Putamen (tissue), 1 donor: Measurements from ENCODE around the gene ZNF593.

Experiments
- DNase-seq: peaks from one replicate; pipeline ENCODE4 v3.0.0-alpha.2; 2016; ENCODE audit warnings: low spot score

Gene ZNF593

GRCh38 chr1:26210147-26210870 lies 40.6 kb downstream of the ZNF593 start:
- DNase-seq = no peak

DNA sequence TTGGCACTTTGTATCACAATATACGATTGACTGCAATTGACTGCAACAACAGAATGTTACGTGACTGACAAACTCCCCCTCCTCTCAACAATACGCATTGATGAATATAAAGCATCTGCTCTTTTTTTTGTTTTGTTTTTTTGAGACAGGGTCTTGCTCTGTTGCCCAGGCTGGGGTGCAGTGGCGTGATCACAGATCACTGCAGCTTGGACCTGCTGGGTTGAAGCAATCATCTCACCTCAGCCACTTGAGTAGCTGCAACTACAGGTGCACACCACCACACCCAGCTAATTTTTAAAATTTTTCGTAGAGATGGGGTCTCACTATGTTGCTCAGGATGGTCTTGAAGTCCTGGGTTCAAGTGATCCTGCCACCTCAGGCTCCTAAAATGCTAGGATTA lies 43.0 kb downstream of the ZNF593 start:
- no peak for DNase-seq

GRCh38 chr1:26213335-26213905 lies 43.7 kb downstream of the ZNF593 start:
- no peak for DNase-seq

- DNase-seq = no peak
Measured at GRCh38 chr1:26215246-26215645, 45.5 kb downstream of the ZNF593 start.

DNA sequence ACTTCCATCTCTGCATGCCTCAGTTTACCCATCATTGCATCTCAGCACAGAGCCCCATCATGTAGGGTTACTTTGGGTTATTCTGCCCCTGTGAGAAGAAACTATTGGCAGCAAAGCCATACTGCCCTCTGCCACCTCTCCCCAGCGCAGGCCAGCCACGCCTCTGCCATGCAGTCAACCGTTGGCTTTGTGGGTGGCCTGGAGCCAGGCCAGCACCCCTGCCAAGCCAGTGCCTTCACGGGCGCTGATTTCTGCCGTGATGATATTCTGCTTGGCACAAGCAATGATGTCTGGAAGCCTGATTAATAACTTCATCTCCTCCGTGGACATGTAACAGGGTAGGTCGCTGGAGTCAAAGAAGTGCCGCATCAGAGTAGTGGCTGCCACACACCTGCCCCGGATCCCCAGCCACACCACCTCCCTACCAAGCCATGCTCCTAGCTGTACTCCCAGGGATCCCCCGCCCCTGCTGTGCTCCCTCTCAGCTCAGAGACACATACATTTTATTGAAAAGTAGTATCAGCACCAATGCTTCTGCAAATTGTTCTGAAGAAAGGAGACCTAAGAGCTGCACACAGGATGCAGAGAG lies 49.3 kb downstream of the ZNF593 start:
- no peak for DNase-seq
